A673 (cell line): ENCODE results near the gene RGS3. TPM values are rescaled to one million over a fixed set of nuclear protein-coding genes. Genes with fewer than 3 reads are reported as not detected.

Source experiments
- BruUV-seq: library from RNA; stranded (reverse); fragments of 400-500 nt; replicated peaks from 2 replicates; lab custom pipeline; 2021; lab: Mats Ljungman, UMichigan
- CTCF ChIA-PET: fragments of 300-600 bp; sonication (Branson Sonifier 250); formaldehyde crosslinking; loops from one replicate; lab custom pipeline; 2022; ENCODE audit warnings: antibody characterized with exemption; lab: Charles Lee
- POLR2A ChIA-PET: fragments of 300-600 bp; sonication (Branson Sonifier 250); formaldehyde crosslinking; loops from one replicate; lab custom pipeline; 2022; ENCODE audit warnings: antibody characterized with exemption; ENCODE audit not compliant: low non-redundant PET; lab: Charles Lee
- DNase-seq: peaks from one replicate; pipeline ENCODE4 v3.0.0-alpha.2; 2015; ENCODE audit warnings: low spot score
- H3K27ac ChIP-seq: fragments of 200-600 bp; sonication (generic); 2 replicates; pipeline ENCODE4 v1.5.1; 2016; ENCODE audit warnings: mixed run types, low read depth, mild to moderate bottlenecking, mixed read lengths, antibody characterized with exemption, low read length; ENCODE audit not compliant: poor library complexity, severe bottlenecking
- H3K27me3 ChIP-seq: fragments of 200-600 bp; sonication (generic); replicated peaks from 2 replicates; pipeline ENCODE4 v1.6.1; 2017; ENCODE audit warnings: mixed run types, low read depth, mild to moderate bottlenecking, mixed read lengths, antibody characterized with exemption, low read length; ENCODE audit not compliant: insufficient read depth, poor library complexity
- H3K36me3 ChIP-seq: fragments of 200-600 bp; sonication (generic); 2 replicates; pipeline ENCODE4 v1.6.1; 2016; ENCODE audit warnings: mixed run types, mild to moderate bottlenecking, mixed read lengths, antibody characterized with exemption, low read length; ENCODE audit not compliant: insufficient read depth, poor library complexity, severe bottlenecking
- H3K4me1 ChIP-seq: fragments of 200-600 bp; sonication (generic); 2 replicates; pipeline ENCODE4 v1.6.1; 2017; ENCODE audit warnings: mixed run types, mild to moderate bottlenecking, mixed read lengths, antibody characterized with exemption, low read length; ENCODE audit not compliant: insufficient read depth, poor library complexity, severe bottlenecking
- H3K4me3 ChIP-seq: fragments of 200-600 bp; sonication (generic); 2 replicates; pipeline ENCODE4 v1.5.1; 2016; ENCODE audit warnings: low read depth, mixed run types, mild to moderate bottlenecking, mixed read lengths, low read length; ENCODE audit not compliant: poor library complexity, severe bottlenecking
- H3K9me3 ChIP-seq: fragments of 200-600 bp; sonication (generic); 2 replicates; pipeline ENCODE4 v1.6.1; 2016; ENCODE audit warnings: mixed run types, low read depth, mild to moderate bottlenecking, mixed read lengths, antibody characterized with exemption, low read length; ENCODE audit not compliant: poor library complexity, severe bottlenecking
- CTCF ChIP-seq: fragments of 300-800, 200-600 bp; sonication (generic); conservative IDR thresholded peaks from 2 replicates; pipeline ENCODE4 v1.5.1; 2017; ENCODE audit warnings: low read depth, mild to moderate bottlenecking, antibody characterized with exemption, low read length, moderate library complexity, mixed read lengths
- EZH2 ChIP-seq: fragments of 200-600 bp; sonication (generic); IDR thresholded peaks from 2 replicates; pipeline ENCODE4 v1.6.1; 2017; ENCODE audit warnings: borderline replicate concordance, low read depth, mild to moderate bottlenecking, mixed read lengths, antibody characterized with exemption, low read length; ENCODE audit not compliant: poor library complexity, severe bottlenecking
- intact Hi-C: fragments of 100-400 bp; cut with micrococcal nuclease; formaldehyde crosslinking; loops from one replicate; pipeline ENCODE4 v1.10.0; 2022; ENCODE audit not compliant: unreplicated experiment
- total RNA-seq: library from RNA; stranded (reverse); gene quantifications from 2 replicates; pipeline ENCODE4 v1.2.3, GENCODE V29; 2021

RGS3 gene
- total RNA-seq, 1 experiment from 2014 or later = 19.2 TPM

- DNase-seq = no peak
- Histone ChIP-seq H3K27ac (no peak overlapping the region), H3K36me3 (no peaks in the 10 kb centered on the region), H3K4me1 (peaks cover 8% of the 10 kb centered on the region), H3K9me3 (no peaks in the 10 kb centered on the region), H3K27me3 (no peaks in the 10 kb centered on the region), H3K4me3 (no peak overlapping the region)
- no TSS peak for BruUV-seq
- intact Hi-C loops = no loop called here
- TF ChIP-seq EZH2 (no peak), CTCF (no peak)
- ChIA-PET POLR2A (no interaction called here), CTCF (no interaction called here)
Observed at GRCh38 chr9:113543982-113544303, 80.4 kb downstream of the RGS3 start.

DNA sequence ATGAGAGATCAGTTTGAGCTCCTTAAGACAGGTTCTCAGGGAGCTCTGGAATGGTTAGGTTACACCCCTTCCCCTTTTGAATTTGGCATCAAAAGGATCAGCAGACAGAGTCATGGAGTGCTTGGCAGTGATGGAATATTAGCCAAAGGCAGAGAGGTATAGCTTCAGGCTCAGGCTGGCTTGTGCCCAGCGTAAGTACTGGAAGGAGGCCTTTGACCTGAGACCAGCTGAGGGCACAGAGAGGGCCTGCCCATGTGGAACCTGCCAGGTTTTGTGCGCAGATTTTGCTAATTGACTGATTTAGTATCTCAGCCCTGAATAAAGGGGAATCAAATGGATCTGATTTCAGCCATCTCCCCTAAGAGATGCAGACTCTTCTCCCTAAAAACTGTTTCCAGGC, 81.5 kb downstream of the RGS3 start:
- Histone ChIP-seq H3K4me1 (peaks cover 8% of the 10 kb centered on the region), H3K27me3 (no peaks in the 10 kb centered on the region), H3K36me3 (no peaks in the 10 kb centered on the region), H3K4me3 (no peak overlapping the region), H3K27ac (no peak overlapping the region), H3K9me3 (no peaks in the 10 kb centered on the region)
- BruUV-seq = no TSS peak
- intact Hi-C loops = no loop called here
- DNase-seq = no peak
- POLR2A ChIA-PET = interaction anchor here (0.6 kb wide), 1 partner anchor 89 kb away, joined by 8 read pairs; no protein-coding TSS in a partner anchor
- CTCF ChIA-PET = no interaction called here
- no peak for TF ChIP-seq EZH2

GRCh38 chr9:113546566-113546965, 83.0 kb downstream of the RGS3 start:
- BruUV-seq = no TSS peak
- no peak for DNase-seq
- Histone ChIP-seq H3K36me3 (no peaks in the 10 kb centered on the region), H3K27me3 (no peaks in the 10 kb centered on the region), H3K9me3 (no peaks in the 10 kb centered on the region), H3K4me1 (no peaks in the 10 kb centered on the region), H3K27ac (no peak overlapping the region), H3K4me3 (no peak overlapping the region)
- TF ChIP-seq EZH2 (no peak), CTCF (no peak)
- ChIA-PET POLR2A (no interaction called here), CTCF (no interaction called here)
- intact Hi-C loops = no loop called here

DNA sequence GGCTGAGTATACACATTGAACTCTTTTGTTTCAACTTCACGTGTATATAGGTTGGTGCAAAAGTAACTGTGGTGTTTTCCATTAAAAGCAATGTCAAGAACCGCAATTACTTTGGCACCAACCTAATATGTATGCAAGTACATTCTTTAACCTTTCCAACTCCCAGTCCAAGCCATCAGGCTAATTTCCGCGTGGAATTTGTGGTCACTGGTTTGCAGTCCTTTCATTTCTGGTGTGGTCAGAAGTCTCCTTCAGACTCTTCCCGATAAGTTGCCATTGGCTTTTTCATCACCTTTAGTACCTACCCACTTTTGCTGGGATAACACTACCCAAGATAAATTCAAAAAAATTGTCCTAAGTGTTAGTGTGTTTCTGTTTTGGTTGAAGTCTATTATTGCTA, 84.0 kb downstream of the RGS3 start:
- no peaks in the 10 kb centered on the region for H3K4me1 ChIP-seq
- no peak for TF ChIP-seq EZH2
- no peaks in the 10 kb centered on the region for H3K27me3 ChIP-seq
- H3K36me3 ChIP-seq = no peaks in the 10 kb centered on the region
- BruUV-seq = no TSS peak
- no peak overlapping the region for H3K27ac ChIP-seq
- CTCF ChIA-PET = no interaction called here
- POLR2A ChIA-PET = no interaction called here
- H3K4me3 ChIP-seq = no peak overlapping the region
- DNase-seq = no peak
- H3K9me3 ChIP-seq = no peaks in the 10 kb centered on the region
- intact Hi-C loops = no loop called here
